Duodenal mucosa (tissue), 2 donors: ENCODE results near the gene CALHM1.
"Not testable (repeated sequence)": the region's sequence is repeated elsewhere in the genome, so short reads cannot be mapped to it uniquely, and the experiment has no call there.

ENCODE experiments used
- H3K27ac ChIP-seq: one replicate; pipeline ENCODE4 v1.7.0; 2013; ENCODE audit warnings: low read depth, low read length
- H3K27me3 ChIP-seq, 2 donors: one replicate each; pipeline ENCODE4 v1.7.0; 2013; ENCODE audit warnings: low read length in 2 of 2, control low read depth in 1 of 2; ENCODE audit not compliant: insufficient read depth in 2 of 2, control insufficient read depth in 1 of 2
- H3K36me3 ChIP-seq, 2 donors: one replicate each; pipeline ENCODE4 v1.7.0; 2013; ENCODE audit warnings: low read length in 2 of 2, control low read depth in 1 of 2; ENCODE audit not compliant: insufficient read depth in 2 of 2, control insufficient read depth in 1 of 2
- H3K4me1 ChIP-seq, 2 donors: one replicate each; pipeline ENCODE4 v1.7.0; 2013; ENCODE audit warnings: low read length in 2 of 2, control low read depth in 1 of 2; ENCODE audit not compliant: insufficient read depth in 2 of 2, control insufficient read depth in 1 of 2
- H3K4me3 ChIP-seq, 2 donors: one replicate each; pipeline ENCODE4 v1.7.0; 2013; ENCODE audit warnings: low read length in 2 of 2, low read depth in 1 of 2
- H3K9ac ChIP-seq, 2 donors: one replicate each; pipeline ENCODE4 v1.7.0; 2013; ENCODE audit warnings: low read length in 2 of 2, low read depth in 1 of 2
- H3K9me3 ChIP-seq, 2 donors: one replicate each; pipeline ENCODE4 v1.7.0; 2013; ENCODE audit warnings: low read length in 2 of 2, control low read depth in 1 of 2; ENCODE audit not compliant: control insufficient read depth in 1 of 2

CALHM1 gene, protein sequence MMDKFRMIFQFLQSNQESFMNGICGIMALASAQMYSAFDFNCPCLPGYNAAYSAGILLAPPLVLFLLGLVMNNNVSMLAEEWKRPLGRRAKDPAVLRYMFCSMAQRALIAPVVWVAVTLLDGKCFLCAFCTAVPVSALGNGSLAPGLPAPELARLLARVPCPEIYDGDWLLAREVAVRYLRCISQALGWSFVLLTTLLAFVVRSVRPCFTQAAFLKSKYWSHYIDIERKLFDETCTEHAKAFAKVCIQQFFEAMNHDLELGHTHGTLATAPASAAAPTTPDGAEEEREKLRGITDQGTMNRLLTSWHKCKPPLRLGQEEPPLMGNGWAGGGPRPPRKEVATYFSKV

DNA sequence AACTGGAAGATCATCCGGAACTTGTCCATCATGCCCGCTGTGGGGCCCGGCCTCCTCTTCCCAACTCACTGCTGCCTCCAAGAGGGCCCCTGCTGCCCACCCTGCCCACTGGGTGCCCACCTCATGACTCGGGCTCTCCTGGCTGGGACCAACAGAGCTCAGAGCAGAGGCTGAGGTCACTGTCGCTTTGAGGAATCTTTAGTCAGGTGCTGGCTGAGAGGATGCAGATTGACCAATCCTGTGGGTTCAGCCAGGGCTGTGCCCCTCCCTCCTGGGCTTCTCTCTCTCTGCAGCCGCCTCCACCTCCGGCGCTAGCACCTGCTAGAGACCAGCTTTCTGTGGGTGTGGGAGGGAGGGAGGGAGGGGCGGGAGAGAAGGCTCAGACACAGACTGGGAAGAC, at the start of gene CALHM1:
Gene CALHM1 (minus strand): TSS at position 181 of the 400 bp plus-strand sequence. CDS start 149 bp downstream, at position 32.
- Histone ChIP-seq H3K36me3 (no peaks in the 10 kb centered on the region), H3K4me3 (no peak within 1 kb of the TSS), H3K9ac (no peak within 1 kb of the TSS), H3K9me3 (no peaks in the 10 kb centered on the region), H3K27ac (no peak within 1 kb of the TSS), H3K4me1 (no peaks in the 10 kb centered on the region), H3K27me3 (no peaks in the 10 kb centered on the region)

DNA sequence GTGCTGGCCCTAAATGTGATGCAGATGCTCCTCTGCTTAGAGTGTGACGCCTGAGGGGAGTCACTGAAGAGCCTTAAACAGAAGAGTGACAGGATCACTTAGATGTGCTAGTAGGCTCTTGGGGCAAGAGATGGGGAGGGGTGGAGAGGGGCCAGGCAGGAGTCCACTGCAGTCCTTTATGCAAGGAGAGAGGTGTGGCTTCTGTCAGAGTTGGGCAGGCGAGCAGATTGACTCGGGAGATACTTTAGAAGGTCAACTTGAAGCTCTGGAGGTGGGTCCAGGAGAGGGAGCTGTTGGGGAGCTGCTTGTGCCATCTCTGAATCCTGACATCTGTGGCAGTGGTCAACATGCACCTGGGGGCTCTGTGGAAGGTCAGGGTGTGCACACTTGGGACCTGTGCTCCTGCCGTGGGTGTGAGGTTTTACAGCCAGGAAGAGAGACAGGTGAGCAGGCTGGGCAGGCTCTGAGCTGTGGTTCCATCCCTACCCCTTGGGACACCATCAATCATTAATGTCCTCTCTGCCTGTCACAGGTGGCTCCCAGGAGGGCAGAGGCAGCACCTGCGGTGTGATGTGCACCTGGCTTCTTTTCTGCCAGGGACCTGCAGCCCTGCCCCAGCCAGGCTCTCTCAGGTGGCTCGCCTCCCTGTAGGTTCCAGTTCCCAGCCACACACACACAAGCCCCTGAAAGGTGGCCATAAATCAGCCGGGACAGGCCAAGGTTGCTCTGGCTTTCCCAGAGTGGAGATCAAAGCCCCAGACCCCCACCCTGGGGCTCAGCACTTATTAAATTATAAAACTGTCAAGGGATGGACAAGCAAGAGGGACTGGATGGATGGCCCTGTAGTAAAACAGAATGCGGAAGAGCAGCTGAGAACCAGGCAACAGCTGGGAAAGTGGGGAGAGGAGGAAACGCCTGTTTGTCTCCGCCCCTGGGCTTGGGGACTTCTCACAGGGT, 48.8 kb upstream of the CALHM1 start:
- H3K9me3 ChIP-seq, result no peaks in the 10 kb centered on the region
- H3K9ac ChIP-seq, result no peak overlapping the region
- H3K27me3 ChIP-seq, result no peaks in the 10 kb centered on the region
- no peak overlapping the region for H3K27ac ChIP-seq
- H3K4me1 ChIP-seq, result peaks cover 29 to 50% of the 10 kb centered on the region in 2 donors
- H3K4me3 ChIP-seq, result no peak overlapping the region
- no peaks in the 10 kb centered on the region for H3K36me3 ChIP-seq

DNA sequence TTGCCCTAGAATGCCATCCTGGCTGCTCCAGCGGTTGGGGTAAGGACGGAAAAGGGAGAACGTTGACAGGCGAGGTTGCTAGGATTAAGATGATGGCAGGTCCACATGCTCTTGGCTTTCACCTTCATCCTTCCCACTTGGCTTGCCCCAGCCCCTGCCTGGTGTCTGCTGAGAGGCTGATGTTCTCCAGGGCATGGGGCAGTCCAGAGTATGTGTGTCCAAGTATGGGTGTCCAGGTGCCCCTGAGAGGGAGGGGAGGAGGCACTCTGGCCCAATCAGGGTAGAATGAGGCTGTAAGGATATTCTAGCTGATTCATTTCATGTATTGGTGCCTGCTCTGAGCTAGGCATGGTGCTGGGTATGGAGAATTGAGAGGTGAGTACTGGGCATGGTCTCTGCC, 47.4 kb upstream of the CALHM1 start:
- Histone ChIP-seq H3K9ac (no peak overlapping the region), H3K27me3 (no peaks in the 10 kb centered on the region), H3K27ac (no peak overlapping the region), H3K4me3 (no peak overlapping the region), H3K36me3 (no peaks in the 10 kb centered on the region), H3K4me1 (peaks cover 17 to 36% of the 10 kb centered on the region in 2 donors), H3K9me3 (no peaks in the 10 kb centered on the region)

DNA sequence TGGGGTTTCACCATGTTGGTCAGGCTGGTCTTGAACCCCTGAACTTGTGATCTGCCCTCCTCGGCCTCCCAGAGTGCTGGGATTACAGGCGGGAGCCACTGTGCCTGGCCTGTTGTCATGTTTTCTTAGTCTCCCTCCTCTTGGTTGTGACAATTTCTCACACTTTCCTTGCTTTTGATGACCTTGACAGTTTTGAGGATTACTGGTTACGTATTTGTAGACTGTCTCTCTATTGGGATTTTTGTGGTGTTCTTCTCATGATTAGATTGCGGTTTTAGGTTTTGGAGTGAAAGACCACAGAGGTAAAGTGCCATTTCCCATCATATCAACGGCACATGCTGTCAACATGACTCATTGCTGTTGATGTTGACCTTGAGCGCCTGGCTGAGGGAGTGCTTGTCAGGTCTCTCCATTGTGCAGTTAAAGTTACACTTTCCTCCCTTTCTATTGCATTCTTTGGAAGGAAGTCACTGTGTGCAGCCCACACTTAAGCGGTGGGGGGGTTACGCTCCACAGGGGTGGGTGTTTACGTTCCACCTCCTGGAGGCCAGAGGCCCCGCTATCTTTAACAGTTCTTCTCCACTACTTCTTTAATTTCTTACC, 45.6 kb upstream of the CALHM1 start:
- no peaks in the 10 kb centered on the region for H3K36me3 ChIP-seq
- H3K9me3 ChIP-seq, result no peaks in the 10 kb centered on the region
- no peak overlapping the region for H3K9ac ChIP-seq
- H3K4me1 ChIP-seq, result peaks cover 32 to 43% of the 10 kb centered on the region in 2 donors
- H3K27ac ChIP-seq, result no peak overlapping the region
- H3K4me3 ChIP-seq, result no peak overlapping the region
- no peaks in the 10 kb centered on the region for H3K27me3 ChIP-seq

DNA sequence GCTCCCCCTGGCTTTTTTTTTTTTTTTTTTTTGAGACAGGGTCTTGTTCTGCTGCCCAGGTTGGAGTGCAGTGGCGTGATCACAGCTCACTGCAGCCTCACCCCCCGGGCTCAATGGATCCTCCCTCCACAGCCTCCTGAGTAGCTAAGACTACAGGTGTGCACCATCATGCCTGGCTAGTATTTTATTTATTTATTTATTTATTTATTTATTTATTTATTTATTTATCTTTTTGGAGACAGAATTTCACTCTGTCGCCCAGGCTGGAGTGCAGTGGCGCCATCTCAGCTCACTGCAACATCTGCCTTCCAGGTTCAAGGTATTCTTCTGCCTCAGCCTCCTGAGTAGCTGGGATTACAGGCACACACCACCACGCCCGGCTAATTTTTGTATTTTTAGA, 45.1 kb upstream of the CALHM1 start:
- not testable (repeated sequence) for H3K36me3 ChIP-seq, H3K9me3 ChIP-seq, H3K27me3 ChIP-seq, H3K4me3 ChIP-seq, H3K27ac ChIP-seq, H3K9ac ChIP-seq
- peaks cover 34 to 43% of the 10 kb centered on the region in 2 donors for H3K4me1 ChIP-seq

DNA sequence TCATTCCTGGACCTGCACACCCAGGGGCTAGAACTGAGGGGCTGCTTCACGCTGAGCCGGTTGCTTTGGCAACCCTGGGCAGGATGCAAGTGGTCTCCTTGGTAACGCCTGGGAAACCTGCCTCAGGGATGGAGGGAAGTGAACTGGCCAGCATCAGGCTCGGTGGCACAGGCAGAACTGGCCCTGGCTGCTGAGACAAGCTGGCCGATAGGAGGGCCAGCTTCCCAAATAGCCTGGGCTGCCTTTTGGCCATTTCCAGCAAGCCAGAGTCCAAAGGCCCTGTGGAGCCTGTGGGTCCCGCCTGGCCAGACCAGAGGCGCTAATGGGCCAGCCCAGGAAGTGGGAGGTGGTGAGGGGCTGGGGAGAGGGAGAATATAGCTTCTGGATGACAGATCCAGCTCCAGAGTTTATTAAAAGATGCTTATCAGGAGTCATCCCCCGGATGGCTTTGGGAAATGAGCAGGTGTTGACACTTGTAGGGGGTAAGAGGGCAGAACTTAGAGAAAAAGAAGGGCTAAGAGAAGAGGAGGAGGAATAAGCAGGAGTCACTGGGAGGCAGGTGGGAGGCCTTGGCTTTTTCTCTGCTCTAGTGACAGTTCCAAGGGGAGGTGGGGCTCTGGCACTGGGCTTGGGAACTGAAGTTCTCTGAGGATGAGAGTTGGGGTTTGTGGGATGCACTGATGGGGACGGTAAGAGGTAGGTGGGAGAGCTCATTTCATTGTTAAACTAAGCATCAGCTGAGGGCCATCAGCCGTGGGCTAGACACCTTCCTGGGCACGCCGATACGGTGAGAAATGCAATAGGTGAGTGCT, 44.4 kb upstream of the CALHM1 start:
- Histone ChIP-seq H3K27ac (no peak overlapping the region), H3K27me3 (no peaks in the 10 kb centered on the region), H3K4me1 (peaks cover 30 to 36% of the 10 kb centered on the region in 2 donors), H3K9ac (no peak overlapping the region), H3K4me3 (no peak overlapping the region), H3K36me3 (no peaks in the 10 kb centered on the region), H3K9me3 (no peaks in the 10 kb centered on the region)

DNA sequence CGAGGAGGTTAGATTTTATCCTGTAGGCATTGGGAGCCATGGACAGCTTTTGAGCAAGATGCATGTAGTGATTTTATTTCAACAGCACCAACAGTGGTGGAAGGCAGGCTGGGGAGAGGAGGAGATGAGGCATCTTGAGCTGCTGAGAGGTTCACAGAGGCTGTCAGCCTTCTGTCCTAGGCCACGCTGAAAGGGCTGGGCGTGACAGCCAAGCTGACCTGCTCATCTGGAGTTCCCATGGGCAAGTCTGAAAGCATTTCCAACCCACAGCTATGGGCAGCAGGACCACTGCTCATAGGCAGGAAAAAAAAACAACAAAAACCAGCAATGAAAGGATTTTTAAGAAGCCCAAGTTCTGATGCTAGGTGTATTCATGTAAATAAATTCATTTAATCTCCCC, 42.5 kb upstream of the CALHM1 start:
- Histone ChIP-seq H3K9ac (no peak overlapping the region), H3K27ac (no peak overlapping the region), H3K36me3 (no peaks in the 10 kb centered on the region), H3K4me1 (peaks cover 24 to 30% of the 10 kb centered on the region in 2 donors), H3K27me3 (no peaks in the 10 kb centered on the region), H3K9me3 (no peaks in the 10 kb centered on the region), H3K4me3 (no peak overlapping the region)

DNA sequence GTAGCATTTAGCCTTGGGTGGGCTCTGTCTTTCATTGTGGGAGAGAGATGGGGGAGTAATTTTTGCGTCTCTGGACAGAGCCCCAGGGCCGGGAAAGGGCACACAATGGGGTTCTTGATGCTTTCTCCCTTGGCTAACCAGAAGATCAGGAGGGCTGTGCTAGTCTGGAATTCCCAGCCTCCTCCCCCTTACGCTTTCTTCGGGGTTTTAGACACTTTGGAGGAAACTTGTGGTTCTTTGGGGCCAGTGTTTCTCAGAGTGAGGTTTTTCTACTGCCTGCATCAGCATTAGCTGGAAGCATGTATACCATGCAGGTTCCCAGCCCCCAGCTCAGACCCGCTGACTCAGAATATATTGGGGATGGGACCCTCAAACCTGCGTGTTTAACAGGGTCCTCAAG, 41.8 kb upstream of the CALHM1 start:
- no peaks in the 10 kb centered on the region for H3K27me3 ChIP-seq
- H3K9me3 ChIP-seq, result no peaks in the 10 kb centered on the region
- no peak overlapping the region for H3K4me3 ChIP-seq

DNA sequence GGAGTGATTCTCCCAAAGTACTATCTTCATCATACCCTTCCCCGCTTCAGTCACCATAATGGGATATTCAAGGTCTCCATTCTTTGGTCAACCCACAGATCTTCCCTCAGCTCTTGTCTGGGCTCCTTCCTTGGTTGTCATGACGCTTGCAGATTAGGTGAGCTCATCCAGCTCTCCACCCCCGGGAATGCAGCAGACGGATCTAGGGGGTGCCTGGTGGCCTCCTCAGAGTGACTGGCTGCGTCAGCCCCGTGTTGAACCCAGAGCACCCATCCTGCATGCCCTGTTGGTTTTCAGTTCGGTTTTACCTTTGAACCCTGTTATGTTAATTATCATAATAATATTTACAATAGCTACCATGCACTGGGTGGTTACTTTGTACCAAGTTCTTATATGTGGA, 41.2 kb upstream of the CALHM1 start:
- Histone ChIP-seq H3K27me3 (peaks cover 3 to 5% of the 10 kb centered on the region in 2 donors), H3K4me1 (peaks cover 24 to 30% of the 10 kb centered on the region in 2 donors), H3K9me3 (no peaks in the 10 kb centered on the region), H3K27ac (no peak overlapping the region), H3K4me3 (no peak overlapping the region), H3K36me3 (no peaks in the 10 kb centered on the region), H3K9ac (no peak overlapping the region)

More for the DNA sequence above, 41.8 kb upstream of the CALHM1 start:
- Histone ChIP-seq H3K9ac (no peak overlapping the region), H3K4me1 (peaks cover 24 to 30% of the 10 kb centered on the region in 2 donors), H3K27ac (no peak overlapping the region), H3K36me3 (no peaks in the 10 kb centered on the region)
